ENCODE data around the gene FRMPD2.

FRMPD2 gene

GRCh38 chr10:48274636-48275035 is at the start of gene FRMPD2:
Gene FRMPD2 (minus strand): TSS chr10:48274696. CDS start chr10:48274567, 129 bp downstream.
- DNase-seq (ENCODE audit: insufficient read length, low spot score) (peak; percentile 31), FAIRE-seq (no peak)
- no peak for TF ChIP-seq CTCF (IDR thresholded peaks at IDR 0.05; ENCODE audit: insufficient read depth, missing control alignments)

- TF ChIP-seq CTCF (IDR thresholded peaks at IDR 0.05; ENCODE audit: insufficient read depth, missing control alignments) = no peak
- DNase-seq (ENCODE audit: insufficient read length, low spot score) (no peak), FAIRE-seq (no peak)
These were observed 47.5 kb upstream of the FRMPD2 start for GRCh38 chr10:48322017-48322416.

- no peak for TF ChIP-seq CTCF (IDR thresholded peaks at IDR 0.05; ENCODE audit: insufficient read depth, missing control alignments)
- no peak for FAIRE-seq
These were observed 43.0 kb upstream of the FRMPD2 start for GRCh38 chr10:48317321-48317990.

GRCh38 chr10:48316236-48316635 is 41.7 kb upstream of the FRMPD2 start:
- FAIRE-seq = no peak
- no peak for TF ChIP-seq CTCF (IDR thresholded peaks at IDR 0.05; ENCODE audit: insufficient read depth, missing control alignments)

More at GRCh38 chr10:48317321-48317990, 43.0 kb upstream of the FRMPD2 start:
- DNase-seq (ENCODE audit: insufficient read length, low spot score) = no peak

GRCh38 chr10:48314107-48314506 is 39.6 kb upstream of the FRMPD2 start:
- no peak for FAIRE-seq
- no peak for DNase-seq (ENCODE audit: insufficient read length, low spot score)
- TF ChIP-seq CTCF (IDR thresholded peaks at IDR 0.05; ENCODE audit: insufficient read depth, missing control alignments) = no peak

More at GRCh38 chr10:48316236-48316635, 41.7 kb upstream of the FRMPD2 start:
- no peak for DNase-seq (ENCODE audit: insufficient read length, low spot score)

GRCh38 chr10:48309711-48310226 is 35.3 kb upstream of the FRMPD2 start:
- peak; percentile 40 for TF ChIP-seq CTCF (IDR thresholded peaks at IDR 0.05; ENCODE audit: insufficient read depth, missing control alignments)
- FAIRE-seq = no peak
- DNase-seq (ENCODE audit: insufficient read length, low spot score) = no peak

- DNase-seq (ENCODE audit: insufficient read length, low spot score) (no peak), FAIRE-seq (no peak)
- TF ChIP-seq CTCF (IDR thresholded peaks at IDR 0.05; ENCODE audit: insufficient read depth, missing control alignments) = no peak
These were observed 33.2 kb upstream of the FRMPD2 start for GRCh38 chr10:48307711-48308018.

Measured in D721Med (cell line).